Adrenal gland (tissue), 12 donors: Measurements from ENCODE around the gene ADAM29. TPM values are rescaled to one million over a fixed set of nuclear protein-coding genes. Genes with fewer than 3 reads are reported as not detected.

Experiments
- DNase-seq, 7 donors: peaks; one replicate each; pipeline ENCODE4 v3.0.0-alpha.2; 2019 to 2020
- H3K27ac ChIP-seq, 5 donors: fragments of 200-600 bp; sonication (generic) in 4 of 5; 1 replicate in 3 of 5; 2 replicates in 2 of 5; pipeline versions ENCODE4 v1.5.1 to v1.8.0; 2016 to 2020; ENCODE audit warnings: mild to moderate bottlenecking in 1 of 5
- H3K27me3 ChIP-seq: fragments of 200-600 bp; 2 replicates; pipeline ENCODE4 v1.8.0; 2021
- H3K36me3 ChIP-seq, 2 donors: fragments of 200-600 bp; replicated peaks in 1 of 2; 1 replicate in 1 of 2; 2 replicates in 1 of 2; pipeline versions ENCODE4 v1.5.1 to v1.8.0; 2018 to 2022
- H3K4me1 ChIP-seq, 2 donors: fragments of 200-600 bp; replicated peaks in 1 of 2; 1 replicate in 1 of 2; 2 replicates in 1 of 2; pipeline versions ENCODE4 v1.5.1 to v1.8.0; 2018 to 2021
- H3K4me3 ChIP-seq, 4 donors: fragments of 200-600 bp; sonication (generic) in 3 of 4; one replicate each; pipeline ENCODE4 v1.5.1; 2016 to 2018
- H3K9me3 ChIP-seq, 3 donors: fragments of 200-600 bp; sonication (generic) in 1 of 3; replicated peaks in 1 of 3; 1 replicate in 2 of 3; 2 replicates in 1 of 3; pipeline versions ENCODE4 v1.5.1 to v1.8.0; 2016 to 2021
- POLR2A ChIP-seq, 2 donors: fragments of 450-650 bp; IDR thresholded peaks; one replicate each; pipeline ENCODE4 v1.6.1; 2017; ENCODE audit warnings: antibody characterized with exemption in 2 of 2, mild to moderate bottlenecking in 2 of 2, moderate library complexity in 1 of 2
- WGBS, 4 donors: extraction: QIAGEN DNeasy Blood & Tissue Kit in 2 of 4; methylation state at CpG; one replicate each; pipeline versions ENCODE4 v1.1.5 to v1.1.7; 2013 to 2017; 5-methylcytosine and 5-hydroxymethylcytosine counted together
- intact Hi-C, 2 donors: fragments of 100-400 bp; cut with DNase I; formaldehyde crosslinking; loops; one replicate each; pipeline versions ENCODE4 v1.14.1 to v1.15.0; 2022 to 2023
- polyA plus RNA-seq, 3 donors: library from polyadenylated mRNA; stranded (reverse); fragments of 200-250 nt in 2 of 3; fragments of 350-450 nt in 1 of 3; fragmentation: Illumina TruSeq in 1 of 3; extraction: RNeasy Lipid Tissue Mini Kit (QIAGEN cat#74804) in 1 of 3; gene quantifications; one replicate each; pipeline ENCODE4 v1.2.3, GENCODE V29; 2013 to 2014
- total RNA-seq, 9 donors: library from RNA; depleted of rRNA in 4 of 9; stranded (reverse); fragments of >200 nt in 4 of 9; fragments of 120-200 nt in 1 of 9; fragmentation: NEBNext Ultra II Directional in 1 of 9; extraction: Animal tissue kit (Norgen Biotek cat#: 25700) in 1 of 9; gene quantifications; one replicate each; pipeline versions ENCODE4 v1.1.0 to v1.2.4, GENCODE V29; 2013 to 2023
- TF ChIP-seq, protein P1 (sequence below), 6 experiments: fragments of 450-650 bp in 4 of 6; fragments of 200-600 bp in 2 of 6; sonication (generic) in 1 of 6; IDR thresholded peaks; 1 replicate in 5 of 6; 2 replicates in 1 of 6; pipeline versions ENCODE4 v1.5.1 to v1.8.0; 2016 to 2021; ENCODE audit warnings: antibody characterized with exemption in 6 of 6, mild to moderate bottlenecking in 2 of 6, moderate library complexity in 1 of 6
- donor health status: healthy with polysubstance abuse.
- donor health status: Bipolar disorder and iron deficiency.
- donor health status: DM: yes; HTN: yes; CAD: no.
- donor health status: DM: no; HTN: no; CAD: no.
- donor health status: DM: no; HTN: no; CAD: no.
- donor health status: DM: yes; HTN: yes; CAD: no.

The ADAM29 gene
- total and polyA plus RNA-seq, 12 donors = 0.06 to 0.17 (median 0.07) TPM; not detected in 9

DNA sequence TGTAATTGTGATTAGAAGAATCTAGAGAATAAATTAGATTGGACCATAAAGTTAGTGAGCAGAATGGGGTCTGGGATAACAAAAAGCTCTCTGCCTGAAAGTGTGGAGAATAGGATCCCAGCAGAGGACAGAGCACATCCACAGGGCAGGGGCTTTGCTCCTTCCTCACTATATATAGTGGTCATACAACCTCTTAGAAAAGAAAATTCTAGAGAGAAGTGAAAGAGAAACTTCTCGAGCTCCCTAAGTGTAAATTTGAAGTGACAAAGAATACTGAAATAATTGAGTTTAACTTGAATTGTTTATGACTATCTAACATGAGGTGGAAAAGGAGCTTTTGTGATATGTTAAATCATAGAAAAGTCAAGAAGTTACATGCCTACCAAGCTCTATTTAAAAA is 14.9 kb downstream of the ADAM29 start:
- Histone ChIP-seq H3K4me1 (no peaks in the 10 kb centered on the region), H3K36me3 (no peaks in the 10 kb centered on the region), H3K9me3 (no peaks in the 10 kb centered on the region), H3K27me3 (no peaks in the 10 kb centered on the region), H3K27ac (no peak overlapping the region), H3K4me3 (no peak overlapping the region)
- TF ChIP-seq, protein P1, sequence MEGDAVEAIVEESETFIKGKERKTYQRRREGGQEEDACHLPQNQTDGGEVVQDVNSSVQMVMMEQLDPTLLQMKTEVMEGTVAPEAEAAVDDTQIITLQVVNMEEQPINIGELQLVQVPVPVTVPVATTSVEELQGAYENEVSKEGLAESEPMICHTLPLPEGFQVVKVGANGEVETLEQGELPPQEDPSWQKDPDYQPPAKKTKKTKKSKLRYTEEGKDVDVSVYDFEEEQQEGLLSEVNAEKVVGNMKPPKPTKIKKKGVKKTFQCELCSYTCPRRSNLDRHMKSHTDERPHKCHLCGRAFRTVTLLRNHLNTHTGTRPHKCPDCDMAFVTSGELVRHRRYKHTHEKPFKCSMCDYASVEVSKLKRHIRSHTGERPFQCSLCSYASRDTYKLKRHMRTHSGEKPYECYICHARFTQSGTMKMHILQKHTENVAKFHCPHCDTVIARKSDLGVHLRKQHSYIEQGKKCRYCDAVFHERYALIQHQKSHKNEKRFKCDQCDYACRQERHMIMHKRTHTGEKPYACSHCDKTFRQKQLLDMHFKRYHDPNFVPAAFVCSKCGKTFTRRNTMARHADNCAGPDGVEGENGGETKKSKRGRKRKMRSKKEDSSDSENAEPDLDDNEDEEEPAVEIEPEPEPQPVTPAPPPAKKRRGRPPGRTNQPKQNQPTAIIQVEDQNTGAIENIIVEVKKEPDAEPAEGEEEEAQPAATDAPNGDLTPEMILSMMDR (IDR thresholded peaks at IDR 0.05) = no peak
- no peak for TF ChIP-seq POLR2A (IDR thresholded peaks at IDR 0.05)
- 32 to 58% (median 42%) methylated on average over 1 of the region's 1 CpG for WGBS, 4 donors
- DNase-seq = no peak
- intact Hi-C loops = no loop called here

DNA sequence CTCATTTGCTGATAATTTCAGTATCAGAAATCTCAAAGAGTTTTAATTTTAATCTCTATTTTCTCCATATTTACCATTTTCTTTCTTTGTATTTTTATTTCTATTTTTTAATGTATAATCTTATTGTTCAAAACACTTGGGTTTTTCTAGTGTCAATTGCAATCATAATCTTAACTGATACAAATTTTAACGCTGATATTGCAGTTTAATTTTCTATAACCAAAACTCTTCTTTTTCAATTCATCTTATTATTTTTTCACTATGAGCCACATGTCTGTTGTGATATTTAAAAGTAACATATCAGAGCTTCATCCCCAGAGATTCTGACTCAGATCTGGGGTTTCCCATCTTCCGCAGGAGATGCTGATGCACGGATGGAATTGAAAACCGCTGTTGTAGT is 16.2 kb downstream of the ADAM29 start:
- no peak overlapping the region for H3K4me3 ChIP-seq
- 81 to 89% (median 82%) methylated on average over 4 of the region's 4 CpGs for WGBS, 4 donors
- no peaks in the 10 kb centered on the region for H3K9me3 ChIP-seq
- no peak overlapping the region for H3K27ac ChIP-seq
- intact Hi-C loops = no loop called here
- H3K4me1 ChIP-seq = no peaks in the 10 kb centered on the region
- H3K27me3 ChIP-seq = no peaks in the 10 kb centered on the region
- TF ChIP-seq POLR2A (IDR thresholded peaks at IDR 0.05) = no peak
- TF ChIP-seq, protein P1 (IDR thresholded peaks at IDR 0.05) = no peak
- no peaks in the 10 kb centered on the region for H3K36me3 ChIP-seq
- DNase-seq = no peak

DNA sequence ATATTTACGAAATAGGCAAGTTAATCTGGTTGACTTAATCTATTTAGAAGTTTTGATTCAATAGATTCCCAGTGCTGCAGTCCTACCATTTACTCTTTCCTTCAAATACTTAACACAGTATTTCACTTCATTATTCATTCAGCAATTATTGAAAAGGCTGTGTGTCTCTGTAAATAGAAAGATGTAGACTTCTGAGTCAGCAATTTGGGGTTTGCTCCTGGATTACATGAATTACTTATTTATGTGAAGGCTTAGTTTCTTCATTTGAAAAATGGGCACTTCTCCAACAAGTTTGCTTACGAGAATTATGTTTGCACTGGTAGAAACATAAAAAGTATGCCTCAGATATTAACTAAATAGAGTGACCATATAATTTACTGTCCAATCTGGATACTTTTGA is 17.4 kb downstream of the ADAM29 start:
- Histone ChIP-seq H3K27ac (no peak overlapping the region), H3K4me3 (no peak overlapping the region), H3K9me3 (no peaks in the 10 kb centered on the region), H3K27me3 (no peaks in the 10 kb centered on the region), H3K36me3 (no peaks in the 10 kb centered on the region), H3K4me1 (no peaks in the 10 kb centered on the region)
- intact Hi-C loops = no loop called here
- no peak for DNase-seq
- no peak for TF ChIP-seq POLR2A (IDR thresholded peaks at IDR 0.05)
- TF ChIP-seq, protein P1 (IDR thresholded peaks at IDR 0.05) = no peak
- 53 to 65% (median 56%) methylated on average over 2 of the region's 2 CpGs for WGBS, 4 donors

DNA sequence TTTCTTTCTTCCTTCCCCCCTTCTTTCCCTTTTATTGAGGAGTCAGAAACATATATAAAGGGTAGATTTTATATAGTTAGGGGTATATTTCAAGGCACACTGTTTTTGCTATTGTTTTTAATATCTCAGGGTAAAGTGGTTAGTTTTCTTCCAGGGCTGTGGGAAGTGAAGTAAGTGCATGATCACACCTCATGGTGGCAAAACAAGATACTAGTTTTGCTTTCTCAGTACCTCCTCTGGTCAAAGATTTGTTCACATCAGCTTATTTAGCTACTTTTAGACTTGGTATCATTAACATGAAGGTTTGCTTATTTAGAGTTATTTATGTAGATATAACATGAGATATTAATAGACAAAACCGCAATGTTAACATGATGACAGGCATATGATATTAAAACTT is 21.8 kb downstream of the ADAM29 start:
- 76 to 90% (median 82%) methylated on average over 1 of the region's 1 CpG for WGBS, 4 donors
- intact Hi-C loops = no loop called here

More for the DNA sequence above, 21.8 kb downstream of the ADAM29 start:
- Histone ChIP-seq H3K36me3 (no peaks in the 10 kb centered on the region), H3K4me1 (no peaks in the 10 kb centered on the region), H3K27me3 (no peaks in the 10 kb centered on the region), H3K9me3 (no peaks in the 10 kb centered on the region), H3K27ac (no peak overlapping the region), H3K4me3 (no peak overlapping the region)
- no peak for TF ChIP-seq POLR2A (IDR thresholded peaks at IDR 0.05)
- TF ChIP-seq, protein P1 (IDR thresholded peaks at IDR 0.05) = no peak
- DNase-seq = no peak
